Stimulated activated naive B cell treated with anti-CD40 and anti-IgM and Interleukin-4, amounts not matched to agents 10 μg/mL and 1 μg/mL and 100 μg/mL, for 72 hours (primary cell): ENCODE measurements around the gene DENND1A.

Experiments used
- ATAC-seq, 2 donors: fragments of 150-1000 bp; cut with Tn5 transposase; replicated peaks; 2 replicates each; pipeline ENCODE4 v1.10.0; 2021; ENCODE audit warnings: moderate library complexity in 1 of 2
- DNase-seq: peaks from one replicate; pipeline ENCODE4 v3.0.0; 2021
- H3K27ac Mint-ChIP-seq: one replicate; pipeline ENCODE4 v1.8.0; 2022; ENCODE audit warnings: mild to moderate bottlenecking, mixed read lengths
- H3K27me3 Mint-ChIP-seq, 2 donors: one replicate each; pipeline ENCODE4 v1.8.0; 2022; ENCODE audit warnings: mixed read lengths in 2 of 2
- H3K36me3 Mint-ChIP-seq, 2 donors: one replicate each; pipeline ENCODE4 v1.8.0; 2022; ENCODE audit warnings: mixed read lengths in 2 of 2, mild to moderate bottlenecking in 1 of 2
- H3K4me1 Mint-ChIP-seq, 2 donors: one replicate each; pipeline ENCODE4 v1.8.0; 2022; ENCODE audit warnings: mixed read lengths in 2 of 2, mild to moderate bottlenecking in 1 of 2
- H3K4me3 Mint-ChIP-seq, 2 donors: one replicate each; pipeline ENCODE4 v1.8.0; 2022; ENCODE audit warnings: mild to moderate bottlenecking in 2 of 2, mixed read lengths in 2 of 2, moderate library complexity in 1 of 2
- H3K9me3 Mint-ChIP-seq, 2 donors: one replicate each; pipeline ENCODE4 v1.8.0; 2022; ENCODE audit warnings: mixed read lengths in 2 of 2, mild to moderate bottlenecking in 1 of 2

DENND1A gene

DNA sequence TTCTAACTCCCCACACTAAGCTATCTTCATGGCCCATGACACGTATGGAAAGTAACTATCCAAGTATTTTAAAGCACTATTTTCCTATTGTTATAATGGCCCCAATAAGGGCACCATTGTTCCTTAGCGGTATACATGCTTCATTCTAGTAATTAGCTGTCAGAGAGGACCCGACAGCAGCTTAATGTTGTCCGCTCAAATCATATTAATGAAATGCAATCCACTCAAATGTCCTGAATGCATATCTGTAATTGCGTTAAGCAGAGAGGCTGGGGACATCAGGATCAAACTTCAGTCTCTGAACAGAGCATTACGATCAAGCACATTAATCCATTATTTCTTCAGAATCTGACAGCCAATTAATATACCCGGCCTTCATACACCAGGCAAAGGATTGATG lies 434.2 kb downstream of the DENND1A start:
- no peak for DNase-seq
- Mint-ChIP-seq H3K27ac (no peak overlapping the region), H3K4me1 (no peaks in the 10 kb centered on the region)

GRCh38 chr9:123493627-123494026 lies 436.3 kb downstream of the DENND1A start:
- Mint-ChIP-seq H3K4me1 (no peaks in the 10 kb centered on the region), H3K27me3 (no peaks in the 10 kb centered on the region), H3K4me3 (no peak overlapping the region), H3K27ac (no peak overlapping the region), H3K36me3 (peaks cover 0 to 5% of the 10 kb centered on the region in 2 donors), H3K9me3 (peaks cover 0 to 1% of the 10 kb centered on the region in 2 donors)
- ATAC-seq (no peak), DNase-seq (no peak)

More for the DNA sequence above, 434.2 kb downstream of the DENND1A start:
- H3K4me3 Mint-ChIP-seq = no peak overlapping the region
- H3K36me3 Mint-ChIP-seq = peaks cover 0 to 2% of the 10 kb centered on the region in 2 donors
- no peaks in the 10 kb centered on the region for H3K27me3 Mint-ChIP-seq
- ATAC-seq = no peak
- H3K9me3 Mint-ChIP-seq = peaks cover 0 to 1% of the 10 kb centered on the region in 2 donors

- peaks cover 5 to 8% of the 10 kb centered on the region in 2 donors for H3K36me3 Mint-ChIP-seq
- DNase-seq = no peak
- no peak overlapping the region for H3K4me3 Mint-ChIP-seq
- ATAC-seq = no peak
- no peak overlapping the region for H3K27ac Mint-ChIP-seq
- H3K9me3 Mint-ChIP-seq = peaks cover 0 to 1% of the 10 kb centered on the region in 2 donors
- no peaks in the 10 kb centered on the region for H3K27me3 Mint-ChIP-seq
- H3K4me1 Mint-ChIP-seq = no peaks in the 10 kb centered on the region
These were observed 439.2 kb downstream of the DENND1A start for GRCh38 chr9:123490688-123491087.

- ATAC-seq (no peak), DNase-seq (no peak)
- no peaks in the 10 kb centered on the region for H3K27me3 Mint-ChIP-seq
- peaks cover 2 to 12% of the 10 kb centered on the region in 2 donors for H3K36me3 Mint-ChIP-seq
- H3K4me3 Mint-ChIP-seq = no peak overlapping the region
- no peak overlapping the region for H3K27ac Mint-ChIP-seq
- no peaks in the 10 kb centered on the region for H3K4me1 Mint-ChIP-seq
- H3K9me3 Mint-ChIP-seq = no peaks in the 10 kb centered on the region
These were observed 441.1 kb downstream of the DENND1A start for GRCh38 chr9:123488722-123489321.

GRCh38 chr9:123487944-123488548 lies 441.9 kb downstream of the DENND1A start:
- Mint-ChIP-seq H3K9me3 (no peaks in the 10 kb centered on the region), H3K27me3 (no peaks in the 10 kb centered on the region), H3K27ac (no peak overlapping the region), H3K36me3 (peaks cover 2 to 12% of the 10 kb centered on the region in 2 donors), H3K4me1 (no peaks in the 10 kb centered on the region), H3K4me3 (no peak overlapping the region)
- ATAC-seq = no peak
- no peak for DNase-seq

DNA sequence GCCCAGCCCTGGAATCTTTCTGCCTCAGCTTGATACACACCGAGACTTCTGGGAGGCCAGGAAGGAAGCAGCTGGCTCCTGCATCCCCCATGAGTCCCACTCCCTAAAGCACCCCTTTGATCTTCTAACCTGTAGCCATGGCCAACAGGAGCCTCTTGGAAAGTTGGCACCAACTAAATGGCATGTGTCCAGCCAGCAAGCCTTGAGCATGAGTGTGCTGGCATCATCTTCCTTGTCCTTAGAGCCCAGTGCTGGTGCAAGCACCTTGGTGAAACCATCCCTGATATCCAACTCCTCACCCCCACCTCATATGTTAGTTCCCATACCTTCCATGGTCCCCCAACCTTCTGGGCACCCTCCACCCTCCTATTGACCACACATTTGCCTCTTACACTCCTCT lies 443.5 kb downstream of the DENND1A start:
- Mint-ChIP-seq H3K27ac (no peak overlapping the region), H3K36me3 (peaks cover 2 to 12% of the 10 kb centered on the region in 2 donors), H3K4me3 (no peak overlapping the region), H3K9me3 (no peaks in the 10 kb centered on the region), H3K27me3 (no peaks in the 10 kb centered on the region), H3K4me1 (no peaks in the 10 kb centered on the region)
- no peak for ATAC-seq
- DNase-seq = no peak

GRCh38 chr9:123485216-123485615 lies 444.7 kb downstream of the DENND1A start:
- no peaks in the 10 kb centered on the region for H3K4me1 Mint-ChIP-seq
- ATAC-seq = no peak
- H3K36me3 Mint-ChIP-seq = peaks cover 2 to 12% of the 10 kb centered on the region in 2 donors
- no peaks in the 10 kb centered on the region for H3K9me3 Mint-ChIP-seq
- DNase-seq = no peak
- no peaks in the 10 kb centered on the region for H3K27me3 Mint-ChIP-seq
- H3K4me3 Mint-ChIP-seq = no peak overlapping the region
- H3K27ac Mint-ChIP-seq = no peak overlapping the region

DNA sequence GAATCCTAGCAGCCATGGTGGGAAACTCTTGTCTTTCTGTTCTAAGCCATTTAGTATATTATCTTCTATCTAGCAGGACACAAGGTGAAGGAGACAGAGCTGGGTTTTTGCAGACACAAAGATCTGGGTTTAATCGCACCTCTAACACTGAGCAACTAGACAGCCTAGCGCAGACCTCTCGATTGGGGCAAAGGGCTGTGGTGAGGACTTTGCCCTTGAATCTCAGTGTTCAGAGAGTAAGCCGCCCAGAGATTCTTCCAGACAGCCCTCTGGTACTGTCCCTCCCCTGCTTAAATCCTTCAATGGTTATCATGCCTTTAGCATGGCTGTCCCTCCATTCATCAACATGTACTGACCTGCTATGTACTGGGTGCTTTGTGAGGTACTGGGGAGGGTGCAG lies 445.8 kb downstream of the DENND1A start:
- DNase-seq = no peak
- H3K4me3 Mint-ChIP-seq = no peak overlapping the region
- no peaks in the 10 kb centered on the region for H3K9me3 Mint-ChIP-seq
- ATAC-seq = no peak
- H3K27ac Mint-ChIP-seq = no peak overlapping the region
- peaks cover 2 to 12% of the 10 kb centered on the region in 2 donors for H3K36me3 Mint-ChIP-seq
- no peaks in the 10 kb centered on the region for H3K4me1 Mint-ChIP-seq
- H3K27me3 Mint-ChIP-seq = no peaks in the 10 kb centered on the region

GRCh38 chr9:123483191-123483803 lies 446.6 kb downstream of the DENND1A start:
- DNase-seq (no peak), ATAC-seq (no peak)
- Mint-ChIP-seq H3K36me3 (peaks cover 0 to 12% of the 10 kb centered on the region in 2 donors), H3K27me3 (no peaks in the 10 kb centered on the region), H3K4me1 (no peaks in the 10 kb centered on the region), H3K27ac (no peak overlapping the region), H3K4me3 (no peak overlapping the region), H3K9me3 (no peaks in the 10 kb centered on the region)

DNA sequence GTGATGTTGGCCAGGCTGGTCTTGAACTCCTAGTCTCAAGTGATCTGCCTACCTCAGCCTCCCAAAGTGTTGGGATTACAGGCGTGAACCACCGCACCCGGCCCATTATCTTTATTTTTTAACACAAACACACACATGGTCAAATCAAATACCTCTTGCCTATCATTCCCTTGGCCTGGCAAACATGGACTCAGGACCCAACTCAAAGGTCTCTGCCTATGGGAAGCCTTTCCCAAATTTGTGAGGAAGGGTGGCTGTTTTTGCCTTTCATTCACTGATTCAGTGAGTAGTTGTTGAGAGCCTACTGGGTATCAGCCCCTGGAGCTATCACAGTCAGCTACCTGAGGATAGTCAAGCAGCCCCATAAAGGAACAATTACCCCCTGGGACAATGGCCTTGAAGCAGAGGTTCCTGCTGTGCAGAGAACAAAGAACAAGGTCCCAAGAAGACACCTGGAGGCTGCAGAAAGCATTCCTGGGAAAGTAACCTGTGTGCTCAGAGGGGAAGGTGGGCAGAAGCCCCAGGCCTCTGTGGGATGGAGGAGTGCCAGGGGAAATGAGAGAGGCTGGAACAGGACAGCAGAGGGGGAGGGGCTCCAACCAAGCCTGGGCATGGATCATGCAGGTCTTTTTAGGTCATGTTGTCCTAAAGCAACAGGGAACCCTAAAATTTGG lies 447.5 kb downstream of the DENND1A start:
- Mint-ChIP-seq H3K36me3 (peaks cover 0 to 9% of the 10 kb centered on the region in 2 donors), H3K27ac (no peak overlapping the region), H3K9me3 (no peaks in the 10 kb centered on the region), H3K27me3 (no peaks in the 10 kb centered on the region), H3K4me1 (no peaks in the 10 kb centered on the region), H3K4me3 (no peak overlapping the region)
- no peak for DNase-seq
- no peak for ATAC-seq

GRCh38 chr9:123481209-123481865 lies 448.6 kb downstream of the DENND1A start:
- H3K9me3 Mint-ChIP-seq = no peaks in the 10 kb centered on the region

GRCh38 chr9:123480791-123481190 lies 449.1 kb downstream of the DENND1A start:
- Mint-ChIP-seq H3K4me1 (no peaks in the 10 kb centered on the region), H3K9me3 (no peaks in the 10 kb centered on the region), H3K27me3 (no peaks in the 10 kb centered on the region), H3K36me3 (peaks cover 0 to 4% of the 10 kb centered on the region in 2 donors), H3K27ac (no peak overlapping the region), H3K4me3 (no peak overlapping the region)
- DNase-seq (no peak), ATAC-seq (no peak)

More at GRCh38 chr9:123481209-123481865, 448.6 kb downstream of the DENND1A start:
- Mint-ChIP-seq H3K27me3 (no peaks in the 10 kb centered on the region), H3K4me1 (no peaks in the 10 kb centered on the region), H3K4me3 (no peak overlapping the region), H3K27ac (no peak overlapping the region), H3K36me3 (peaks cover 0 to 4% of the 10 kb centered on the region in 2 donors)
- DNase-seq (no peak), ATAC-seq (no peak)

- ATAC-seq = no peak
- H3K4me3 Mint-ChIP-seq = no peak overlapping the region
- no peaks in the 10 kb centered on the region for H3K4me1 Mint-ChIP-seq
- peaks cover 0 to 4% of the 10 kb centered on the region in 2 donors for H3K36me3 Mint-ChIP-seq
- DNase-seq = no peak
- no peak overlapping the region for H3K27ac Mint-ChIP-seq
- no peaks in the 10 kb centered on the region for H3K27me3 Mint-ChIP-seq
- H3K9me3 Mint-ChIP-seq = no peaks in the 10 kb centered on the region
These were observed 449.8 kb downstream of the DENND1A start for GRCh38 chr9:123480096-123480495.

- H3K36me3 Mint-ChIP-seq = no peaks in the 10 kb centered on the region
- no peaks in the 10 kb centered on the region for H3K9me3 Mint-ChIP-seq
- DNase-seq = no peak
- ATAC-seq = no peak
- H3K27ac Mint-ChIP-seq = no peak overlapping the region
- no peaks in the 10 kb centered on the region for H3K4me1 Mint-ChIP-seq
- no peaks in the 10 kb centered on the region for H3K27me3 Mint-ChIP-seq
- no peak overlapping the region for H3K4me3 Mint-ChIP-seq
These were observed 450.8 kb downstream of the DENND1A start for GRCh38 chr9:123478967-123479602.
